ENCODE measurements around the gene KIF21B.

- TF ChIP-seq EZH2phosphoT487 (IDR thresholded peaks at IDR 0.05; ENCODE audit: unreplicated experiment) (no peak), CTCF (conservative IDR thresholded peaks at IDR 0.05; ENCODE audit: low read depth in 2 of 2) (no peak), EZH2 (IDR thresholded peaks at IDR 0.05; ENCODE audit: low read depth, unreplicated experiment) (no peak), CREB1 (CRISPR knock-in tag; IDR thresholded peaks at IDR 0.05; ENCODE audit: low read depth) (no peak)
- TF ChIP-seq, protein P1, sequence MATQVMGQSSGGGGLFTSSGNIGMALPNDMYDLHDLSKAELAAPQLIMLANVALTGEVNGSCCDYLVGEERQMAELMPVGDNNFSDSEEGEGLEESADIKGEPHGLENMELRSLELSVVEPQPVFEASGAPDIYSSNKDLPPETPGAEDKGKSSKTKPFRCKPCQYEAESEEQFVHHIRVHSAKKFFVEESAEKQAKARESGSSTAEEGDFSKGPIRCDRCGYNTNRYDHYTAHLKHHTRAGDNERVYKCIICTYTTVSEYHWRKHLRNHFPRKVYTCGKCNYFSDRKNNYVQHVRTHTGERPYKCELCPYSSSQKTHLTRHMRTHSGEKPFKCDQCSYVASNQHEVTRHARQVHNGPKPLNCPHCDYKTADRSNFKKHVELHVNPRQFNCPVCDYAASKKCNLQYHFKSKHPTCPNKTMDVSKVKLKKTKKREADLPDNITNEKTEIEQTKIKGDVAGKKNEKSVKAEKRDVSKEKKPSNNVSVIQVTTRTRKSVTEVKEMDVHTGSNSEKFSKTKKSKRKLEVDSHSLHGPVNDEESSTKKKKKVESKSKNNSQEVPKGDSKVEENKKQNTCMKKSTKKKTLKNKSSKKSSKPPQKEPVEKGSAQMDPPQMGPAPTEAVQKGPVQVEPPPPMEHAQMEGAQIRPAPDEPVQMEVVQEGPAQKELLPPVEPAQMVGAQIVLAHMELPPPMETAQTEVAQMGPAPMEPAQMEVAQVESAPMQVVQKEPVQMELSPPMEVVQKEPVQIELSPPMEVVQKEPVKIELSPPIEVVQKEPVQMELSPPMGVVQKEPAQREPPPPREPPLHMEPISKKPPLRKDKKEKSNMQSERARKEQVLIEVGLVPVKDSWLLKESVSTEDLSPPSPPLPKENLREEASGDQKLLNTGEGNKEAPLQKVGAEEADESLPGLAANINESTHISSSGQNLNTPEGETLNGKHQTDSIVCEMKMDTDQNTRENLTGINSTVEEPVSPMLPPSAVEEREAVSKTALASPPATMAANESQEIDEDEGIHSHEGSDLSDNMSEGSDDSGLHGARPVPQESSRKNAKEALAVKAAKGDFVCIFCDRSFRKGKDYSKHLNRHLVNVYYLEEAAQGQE (IDR thresholded peaks at IDR 0.05; ENCODE audit: unreplicated experiment), result no peak
Measured at GRCh38 chr1:201062511-201063091, 39.1 kb upstream of the KIF21B start.

All from GM23338 (cell line).